RWPE1 (cell line): ENCODE measurements around the gene URI1.
"Not testable (repeated sequence)": the region's sequence is repeated elsewhere in the genome, so short reads cannot be mapped to it uniquely, and the experiment has no call there.

ENCODE experiments used
- CTCF ChIA-PET: fragments of 350-600 bp; sonication (Branson Sonifier 250); formaldehyde crosslinking; extraction: SDS; loops from one replicate; lab custom pipeline; 2021; lab: Yijun Ruan, JAX
- POLR2A ChIA-PET: fragments of 400-600 bp; formaldehyde crosslinking; extraction: SDS; loops from one replicate; lab custom pipeline; 2020; ENCODE audit warnings: antibody characterized with exemption; ENCODE audit not compliant: low non-redundant PET; lab: Yijun Ruan, JAX
- DNase-seq: peaks from one replicate; pipeline ENCODE4 v3.0.0; 2012; ENCODE audit warnings: low spot score
- H3K27ac ChIP-seq: fragments of 450-650 bp; 2 replicates; pipeline ENCODE4 v1.5.1; 2017
- CTCF ChIP-seq: fragments of 450-650 bp; conservative IDR thresholded peaks from 2 replicates; pipeline ENCODE4 v1.5.1; 2017; ENCODE audit warnings: low read depth, mild to moderate bottlenecking

URI1 gene

GRCh38 chr19:30028992-30029343, 86.9 kb downstream of the URI1 start:
- no peak overlapping the region for H3K27ac ChIP-seq
- DNase-seq = no peak
- CTCF ChIA-PET = no interaction called here
- POLR2A ChIA-PET = no interaction called here
- TF ChIP-seq CTCF = no peak

GRCh38 chr19:30029721-30030510, 87.9 kb downstream of the URI1 start:
- no peak overlapping the region for H3K27ac ChIP-seq
- no peak for TF ChIP-seq CTCF

GRCh38 chr19:30034321-30034720, 92.3 kb downstream of the URI1 start:
- no peak for TF ChIP-seq CTCF
- H3K27ac ChIP-seq = no peak overlapping the region
- no peak for DNase-seq
- ChIA-PET CTCF (no interaction called here), POLR2A (no interaction called here)

More at GRCh38 chr19:30029721-30030510, 87.9 kb downstream of the URI1 start:
- ChIA-PET CTCF (interaction anchor here (0.5 to 0.6 kb wide), 2 partner anchors 52 kb away, joined by 3 to 4 read pairs; no protein-coding TSS in a partner anchor), POLR2A (no interaction called here)
- peak; percentile 32 for DNase-seq

- H3K27ac ChIP-seq = no peak overlapping the region
- no peak for DNase-seq
- ChIA-PET POLR2A (no interaction called here), CTCF (interaction anchor here (0.6 kb wide), 1 partner anchor 53 kb away, joined by 6 read pairs; no protein-coding TSS in a partner anchor)
- TF ChIP-seq CTCF = no peak
Measured at GRCh38 chr19:30036154-30037129, 94.4 kb downstream of the URI1 start.

- H3K27ac ChIP-seq = no peak overlapping the region
- POLR2A ChIA-PET = no interaction called here
- DNase-seq = no peak
- no peak for TF ChIP-seq CTCF
- CTCF ChIA-PET = interaction anchor here (0.6 kb wide), 1 partner anchor 278 kb away, joined by 3 read pairs; no protein-coding TSS in a partner anchor
Measured at GRCh38 chr19:30037835-30038234, 95.8 kb downstream of the URI1 start.

GRCh38 chr19:30041931-30042330, 99.9 kb downstream of the URI1 start:
- POLR2A ChIA-PET, DNase-seq, H3K27ac ChIP-seq, CTCF ChIA-PET: not testable (repeated sequence)

GRCh38 chr19:30043008-30043407, 101.0 kb downstream of the URI1 start:
- H3K27ac ChIP-seq, POLR2A ChIA-PET, DNase-seq: not testable (repeated sequence)
- CTCF ChIA-PET = interaction anchor here (0.6 kb wide), 1 partner anchor 608 kb away, joined by 3 read pairs; no protein-coding TSS in a partner anchor
